ENCODE data around the gene NKIRAS2. TPM values are rescaled to one million over a fixed set of nuclear protein-coding genes. Genes with fewer than 3 reads are reported as not detected.
A peak's percentile ranks its signal among the peaks of the same experiment; 100 is the strongest.

NKIRAS2 gene
- total and polyA plus RNA-seq, 2 of the 13 experiments (the other 11 are each of a cell fraction or from before 2014, with no cell fraction given) = 27.9 to 42.0 TPM

- TF ChIP-seq NR3C1 (CRISPR knock-in tag; IDR thresholded peaks at IDR 0.05) = no peak
- peak; percentile 95 for TF ChIP-seq SAP130 (CRISPR knock-in tag; IDR thresholded peaks at IDR 0.05; ENCODE audit: low read depth)
- TF ChIP-seq PRDM4 (CRISPR knock-in tag; IDR thresholded peaks at IDR 0.05; ENCODE audit: borderline replicate concordance) = 0 out of 2 replicates have a peak, but pooled peaks have one; percentile 46
- TF ChIP-seq ZNF18 (CRISPR knock-in tag; IDR thresholded peaks at IDR 0.05; ENCODE audit: insufficient replicate concordance) = peak; percentile 88
- TF ChIP-seq SUZ12 (IDR thresholded peaks at IDR 0.05; ENCODE audit: low read depth, low read length) = no peak
- TF ChIP-seq ATF2 (CRISPR knock-in tag; IDR thresholded peaks at IDR 0.05) = peak; percentile 94
- peak; percentile 94; the same call in 1 of the 2 replicates for TF ChIP-seq ZNF205 (CRISPR knock-in tag; IDR thresholded peaks at IDR 0.05)
- TF ChIP-seq ZIK1 (CRISPR knock-in tag; IDR thresholded peaks at IDR 0.05; ENCODE audit: borderline replicate concordance, low read depth) = peak; percentile 59; the same call in 1 of the 2 replicates
- 0 out of 2 replicates have a peak, but pooled peaks have one; percentile 59 for TF ChIP-seq SP140L (CRISPR knock-in tag; IDR thresholded peaks at IDR 0.05; ENCODE audit: borderline replicate concordance)
- TF ChIP-seq ZNF879 (CRISPR knock-in tag; IDR thresholded peaks at IDR 0.05) = peak; percentile 89; the same call in 1 of the 2 replicates
- peak; percentile 98 for TF ChIP-seq ZNF343 (CRISPR knock-in tag; IDR thresholded peaks at IDR 0.05)
- peak; percentile 39; the same call in 1 of the 2 replicates for TF ChIP-seq ZNF720 (CRISPR knock-in tag; IDR thresholded peaks at IDR 0.05)
- TF ChIP-seq SOX13 (IDR thresholded peaks at IDR 0.05) = peak; percentile 39; the same call in 1 of the 2 replicates
- TF ChIP-seq SOX13 (CRISPR knock-in tag; conservative IDR thresholded peaks at IDR 0.05 in 1 of 2, IDR thresholded peaks at IDR 0.05 in 1 of 2) = peak; percentile 38 to 43; a peak in 3 of 4 replicates
- TF ChIP-seq ZNF275 (CRISPR knock-in tag; IDR thresholded peaks at IDR 0.05; ENCODE audit: borderline replicate concordance) = peak; percentile 92
- peak; percentile 99 for TF ChIP-seq BRD4 (CRISPR knock-in tag; IDR thresholded peaks at IDR 0.05)
- 0 out of 2 replicates have a peak, but pooled peaks have one; percentile 61 for TF ChIP-seq ZNF253 (CRISPR knock-in tag; IDR thresholded peaks at IDR 0.05; ENCODE audit: borderline replicate concordance)
- peak; percentile 47; the same call in 1 of the 2 replicates for TF ChIP-seq ZNF782 (CRISPR knock-in tag; IDR thresholded peaks at IDR 0.05; ENCODE audit: borderline replicate concordance)
- TF ChIP-seq ELK4 (CRISPR knock-in tag; IDR thresholded peaks at IDR 0.05; ENCODE audit: borderline replicate concordance) = no peak; the same call in 1 of the 2 replicates
- TF ChIP-seq ELF1 (CRISPR knock-in tag; IDR thresholded peaks at IDR 0.05) = peak; percentile 96
These were observed 2.7 kb upstream of the NKIRAS2 start, which contains the start of gene DNAJC7 (continued) for GRCh38 chr17:42016941-42017865.

All from HepG2 (cell line).